Measurements from ENCODE around the gene TJAP1.
A peak's percentile ranks its signal among the peaks of the same experiment; 100 is the strongest.
"Not testable (repeated sequence)": the region's sequence is repeated elsewhere in the genome, so short reads cannot be mapped to it uniquely, and the experiment has no call there.

The TJAP1 gene

GRCh38 chr6:43453831-43454230 is 23.5 kb upstream of the TJAP1 start:
- DNase-seq (ENCODE audit: low spot score): no peak
- FAIRE-seq: no peak

GRCh38 chr6:43454290-43454695 is 23.1 kb upstream of the TJAP1 start:
- FAIRE-seq (peak; percentile 71), DNase-seq (ENCODE audit: low spot score) (no peak)

GRCh38 chr6:43454696-43455530 is 22.5 kb upstream of the TJAP1 start:
- peak; percentile 63 for DNase-seq (ENCODE audit: low spot score)
- FAIRE-seq: no peak

- FAIRE-seq (no peak), DNase-seq (ENCODE audit: low spot score) (peak; percentile 34)
Observed at GRCh38 chr6:43455531-43456428, 21.6 kb upstream of the TJAP1 start, which contains the start of gene DLK2. TSS of gene DLK2 (minus strand) at chr6:43455548. CDS start at chr6:43454825, 723 bp downstream.

GRCh38 chr6:43457643-43458042 is 19.7 kb upstream of the TJAP1 start:
- FAIRE-seq: no peak
- DNase-seq (ENCODE audit: low spot score): no peak

GRCh38 chr6:43458154-43458553 is 19.2 kb upstream of the TJAP1 start:
- not testable (repeated sequence) for FAIRE-seq

GRCh38 chr6:43459535-43459934 is 17.8 kb upstream of the TJAP1 start:
- DNase-seq (ENCODE audit: low spot score) (no peak), FAIRE-seq (no peak)

More at GRCh38 chr6:43458154-43458553, 19.2 kb upstream of the TJAP1 start:
- not testable (repeated sequence) for DNase-seq (ENCODE audit: low spot score)

- DNase-seq (ENCODE audit: low spot score): no peak
- no peak for FAIRE-seq
Observed at GRCh38 chr6:43460032-43460431, 17.3 kb upstream of the TJAP1 start.

- FAIRE-seq (no peak), DNase-seq (ENCODE audit: low spot score) (no peak)
Observed at GRCh38 chr6:43461936-43462335, 15.4 kb upstream of the TJAP1 start.

GRCh38 chr6:43464337-43464736 is 13.0 kb upstream of the TJAP1 start:
- DNase-seq (ENCODE audit: low spot score) (no peak), FAIRE-seq (no peak)

GRCh38 chr6:43465948-43466347 is 11.4 kb upstream of the TJAP1 start:
- no peak for FAIRE-seq
- no peak for DNase-seq (ENCODE audit: low spot score)

GRCh38 chr6:43467265-43467664 is 10.1 kb upstream of the TJAP1 start:
- DNase-seq (ENCODE audit: low spot score); FAIRE-seq: not testable (repeated sequence)

GRCh38 chr6:43467752-43468151 is 9.6 kb upstream of the TJAP1 start:
- DNase-seq (ENCODE audit: low spot score) (no peak), FAIRE-seq (no peak)

- DNase-seq (ENCODE audit: low spot score): no peak
- FAIRE-seq: no peak
Observed at GRCh38 chr6:43468240-43468639, 9.1 kb upstream of the TJAP1 start.

GRCh38 chr6:43468748-43469681 is 8.4 kb upstream of the TJAP1 start:
- FAIRE-seq (no peak), DNase-seq (ENCODE audit: low spot score) (no peak)

- DNase-seq (ENCODE audit: low spot score) (no peak), FAIRE-seq (no peak)
Observed at GRCh38 chr6:43469947-43470346, 7.4 kb upstream of the TJAP1 start.

GRCh38 chr6:43471399-43471798 is 6.0 kb upstream of the TJAP1 start:
- DNase-seq (ENCODE audit: low spot score) (no peak), FAIRE-seq (no peak)

- FAIRE-seq (no peak), DNase-seq (ENCODE audit: low spot score) (no peak)
Observed at GRCh38 chr6:43472515-43472914, 4.9 kb upstream of the TJAP1 start.

- DNase-seq (ENCODE audit: low spot score) (no peak), FAIRE-seq (no peak)
Observed at GRCh38 chr6:43475516-43475915, 1.9 kb upstream of the TJAP1 start.

- DNase-seq (ENCODE audit: low spot score): no peak
- no peak for FAIRE-seq
Observed at GRCh38 chr6:43476746-43477145, 624 bp upstream of the TJAP1 start.

- FAIRE-seq: no peak
Observed at GRCh38 chr6:43478008-43478372, 620 bp downstream of the TJAP1 start.

More at GRCh38 chr6:43478008-43478372, 620 bp downstream of the TJAP1 start:
- no peak for DNase-seq (ENCODE audit: low spot score)

Data from urothelium cell line (cell line).